GM19193 (cell line): ENCODE measurements around the gene SHISA9.

Source experiments
- POLR2A ChIP-seq: IDR thresholded peaks from 4 replicates; pipeline ENCODE4 v1.6.1; 2011; ENCODE audit not compliant: insufficient read depth, insufficient read length; ENCODE audit errors: extremely low read depth

The SHISA9 gene

DNA sequence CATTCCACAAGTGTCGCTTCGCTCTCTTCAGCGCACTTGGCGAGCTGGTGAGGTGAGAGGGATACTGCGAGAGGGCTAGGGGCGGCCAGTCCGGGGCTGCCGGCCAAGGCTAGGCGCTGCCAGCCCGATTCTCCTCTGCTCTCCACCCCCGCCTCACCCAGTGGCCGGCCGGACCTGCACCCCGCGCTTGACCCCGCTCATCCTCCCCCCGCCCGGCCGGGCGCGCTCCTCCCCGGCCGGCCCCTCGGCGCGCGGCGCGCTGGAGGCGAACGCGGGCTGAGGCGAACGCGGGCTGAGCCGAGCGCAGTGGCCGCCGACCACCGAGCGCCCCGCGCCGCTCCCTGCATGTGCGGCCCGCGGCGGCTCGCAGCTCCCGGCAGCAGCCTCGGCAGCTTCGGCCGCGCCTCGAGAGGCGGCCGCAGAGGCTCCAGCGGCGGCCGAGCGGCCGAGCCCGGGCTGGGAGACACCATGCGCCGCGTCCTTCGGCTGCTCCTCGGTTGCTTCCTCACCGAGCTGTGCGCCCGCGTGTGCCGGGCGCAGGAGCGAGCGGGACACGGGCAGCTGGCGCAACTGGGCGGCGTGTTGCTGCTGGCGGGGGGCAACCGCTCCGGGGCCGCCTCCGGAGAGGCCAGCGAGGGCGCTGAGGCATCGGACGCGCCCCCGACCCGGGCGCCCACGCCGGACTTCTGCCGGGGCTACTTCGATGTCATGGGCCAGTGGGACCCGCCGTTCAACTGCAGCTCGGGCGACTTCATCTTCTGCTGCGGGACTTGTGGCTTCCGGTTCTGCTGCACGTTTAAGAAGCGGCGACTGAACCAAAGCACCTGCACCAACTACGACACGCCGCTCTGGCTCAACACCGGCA, at the start of gene SHISA9:
Gene SHISA9 (plus strand): TSS at position 2 of the 865 bp plus-strand sequence.
- no peak for TF ChIP-seq POLR2A

DNA sequence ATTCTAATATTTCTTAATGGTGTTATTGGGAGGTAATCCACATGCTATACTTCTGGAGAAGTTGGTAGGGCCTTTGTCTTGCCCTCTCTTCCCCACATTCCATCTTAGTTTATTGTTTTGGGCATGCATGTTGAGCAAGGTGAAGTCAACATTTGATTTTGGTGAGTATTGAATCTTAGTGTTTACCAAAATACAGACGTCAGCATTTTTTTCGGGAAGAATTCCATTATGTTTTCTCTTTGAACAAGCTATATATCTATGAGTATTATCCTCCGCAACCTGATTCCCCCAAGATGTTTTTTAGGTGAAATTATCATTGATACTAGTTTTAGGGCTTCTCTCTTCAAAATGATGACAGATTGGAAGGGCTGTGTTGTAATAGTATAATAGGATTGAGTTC, 47.4 kb upstream of the SHISA9 start:
- TF ChIP-seq POLR2A: no peak

GRCh38 chr16:12862327-12862726, 39.1 kb upstream of the SHISA9 start:
- TF ChIP-seq POLR2A: no peak

DNA sequence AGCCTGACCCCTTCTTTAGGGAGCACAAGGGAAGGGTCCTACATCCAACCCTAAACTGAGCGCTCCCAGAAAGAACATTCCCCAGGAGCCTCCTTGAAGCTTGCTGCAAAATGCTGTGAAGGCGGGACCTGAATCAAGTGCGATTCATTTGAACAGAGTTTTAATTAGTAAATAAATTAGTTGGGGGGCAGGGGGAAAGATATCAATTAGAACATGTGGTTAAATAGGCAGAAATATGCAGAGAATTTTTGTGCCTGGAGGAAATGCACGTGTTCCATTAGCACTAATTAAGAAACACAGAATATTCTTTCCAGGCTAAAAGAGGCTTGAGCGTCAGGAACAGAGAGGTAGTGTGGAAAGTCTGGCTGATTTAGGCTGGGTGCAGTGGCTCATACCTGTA, 38.5 kb upstream of the SHISA9 start:
- TF ChIP-seq POLR2A: no peak

DNA sequence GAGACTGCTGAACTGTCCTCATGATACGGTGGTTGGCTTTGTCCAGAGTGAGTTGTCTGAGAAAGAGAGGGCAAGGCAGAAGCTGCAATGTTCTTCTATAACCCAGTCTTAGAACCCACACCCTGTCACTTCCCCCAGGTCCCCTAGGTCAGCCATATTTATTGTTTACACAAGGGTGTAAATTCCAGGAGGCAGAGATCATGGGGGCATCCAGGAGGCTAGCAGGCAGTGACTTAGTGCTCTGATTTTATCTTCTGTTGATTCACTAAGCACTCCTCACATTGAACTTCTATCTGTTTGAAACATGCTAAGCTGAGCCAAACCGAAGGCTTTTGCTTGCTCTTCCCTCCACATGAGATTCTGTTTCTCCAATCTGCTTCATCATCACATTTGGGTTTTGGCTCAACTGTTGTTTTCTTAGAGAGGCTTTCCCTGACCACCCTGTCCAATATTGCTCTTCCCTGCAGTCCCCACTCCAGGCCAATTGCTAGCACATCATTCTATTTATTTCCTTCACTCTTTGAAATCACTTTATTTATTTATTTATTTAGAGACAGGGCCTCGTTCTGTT, 34.3 kb upstream of the SHISA9 start:
- no peak for TF ChIP-seq POLR2A

DNA sequence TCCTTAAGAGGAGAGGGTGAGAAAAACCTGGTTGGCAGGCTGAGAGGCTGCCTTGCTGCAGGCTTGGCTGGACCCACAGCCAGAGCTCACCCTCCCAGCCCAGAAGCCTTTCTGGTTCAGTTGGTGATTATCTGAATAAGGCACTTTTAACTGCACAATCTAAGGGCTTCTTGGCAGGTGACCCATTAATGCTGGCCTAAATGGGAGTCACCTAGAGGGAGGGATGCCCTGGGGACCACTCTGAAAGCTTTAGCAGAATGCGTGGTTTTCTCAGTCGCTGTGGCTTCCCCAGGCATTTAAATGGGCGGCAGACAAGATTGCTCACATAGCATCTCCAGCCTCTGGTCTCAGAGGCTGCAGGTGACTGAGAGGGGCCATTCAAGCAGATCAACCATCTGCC, 33.2 kb upstream of the SHISA9 start:
- no peak for TF ChIP-seq POLR2A

- no peak for TF ChIP-seq POLR2A
Observed at GRCh38 chr16:12868788-12869187, 32.6 kb upstream of the SHISA9 start.

DNA sequence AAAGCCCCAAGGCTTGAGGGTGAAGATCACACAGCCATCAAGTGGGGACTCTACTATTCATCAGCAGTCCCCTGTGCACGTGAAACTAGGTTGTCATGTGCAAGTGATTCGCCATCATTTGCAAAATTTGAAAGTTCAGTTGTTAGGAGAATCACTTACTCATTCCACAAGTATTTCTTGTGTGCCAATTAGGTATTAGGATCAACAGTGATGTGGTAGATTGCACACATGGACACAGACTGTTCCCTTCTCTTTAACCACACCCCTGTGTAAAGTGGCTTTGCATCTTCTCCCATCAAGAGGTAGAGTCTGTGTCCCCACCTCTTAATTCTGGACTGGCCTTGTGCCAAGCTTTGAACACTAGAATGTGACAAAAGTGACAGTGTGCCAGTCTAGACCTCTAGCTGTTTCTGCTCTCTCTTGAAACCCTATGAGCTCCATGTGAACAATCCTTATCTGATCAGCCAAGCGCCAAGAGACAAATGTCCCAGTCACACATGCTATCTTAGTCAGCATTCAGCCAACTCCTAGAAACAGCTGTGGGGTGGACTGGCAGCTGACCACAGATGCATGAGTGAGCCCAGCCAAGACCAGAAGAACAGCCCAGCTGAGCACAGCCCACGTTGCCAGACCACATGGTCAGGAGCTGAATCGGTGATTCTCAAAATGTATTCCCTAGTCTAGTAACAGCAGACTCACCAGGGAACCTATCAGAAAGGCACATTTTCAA, 31.5 kb upstream of the SHISA9 start:
- no peak for TF ChIP-seq POLR2A

DNA sequence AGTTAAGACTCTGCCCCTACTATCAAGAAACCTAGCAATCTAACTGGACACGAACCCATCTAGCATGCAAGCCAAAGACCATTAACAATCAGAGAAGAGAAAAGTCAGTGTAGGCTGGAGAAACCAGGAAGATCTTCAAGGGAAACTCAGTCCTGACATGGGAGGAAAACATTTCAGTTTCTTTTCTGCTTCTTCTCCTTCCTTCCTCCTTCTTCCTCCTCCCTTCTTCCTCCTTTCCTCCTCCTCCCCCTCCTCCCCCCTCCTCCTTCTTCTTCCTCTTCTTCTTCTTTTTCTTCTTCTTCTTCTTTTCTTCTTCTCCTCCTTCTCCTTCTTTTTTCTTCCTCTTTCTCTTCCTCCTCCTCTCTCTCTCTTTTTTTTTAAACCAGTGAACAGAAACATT, 29.6 kb upstream of the SHISA9 start:
- no peak for TF ChIP-seq POLR2A

DNA sequence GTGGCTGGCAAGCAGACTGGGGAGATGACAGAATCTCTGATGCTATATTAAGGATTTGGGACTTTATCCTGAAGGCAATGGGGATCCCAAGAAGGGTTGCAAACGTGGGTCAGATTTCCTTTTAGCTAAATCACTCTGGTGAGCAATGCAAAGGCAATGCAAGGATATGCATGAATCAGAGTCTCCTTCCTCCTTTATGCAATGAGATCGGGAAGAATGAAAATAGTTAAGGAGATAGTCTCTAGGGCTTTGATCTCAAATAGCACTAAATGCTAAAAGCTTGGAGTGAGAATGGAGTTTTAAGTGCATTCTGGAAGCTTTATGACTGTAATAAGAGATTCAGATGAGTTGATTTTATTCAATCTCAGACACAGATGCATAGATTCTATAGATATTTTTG, 27.2 kb upstream of the SHISA9 start:
- no peak for TF ChIP-seq POLR2A

DNA sequence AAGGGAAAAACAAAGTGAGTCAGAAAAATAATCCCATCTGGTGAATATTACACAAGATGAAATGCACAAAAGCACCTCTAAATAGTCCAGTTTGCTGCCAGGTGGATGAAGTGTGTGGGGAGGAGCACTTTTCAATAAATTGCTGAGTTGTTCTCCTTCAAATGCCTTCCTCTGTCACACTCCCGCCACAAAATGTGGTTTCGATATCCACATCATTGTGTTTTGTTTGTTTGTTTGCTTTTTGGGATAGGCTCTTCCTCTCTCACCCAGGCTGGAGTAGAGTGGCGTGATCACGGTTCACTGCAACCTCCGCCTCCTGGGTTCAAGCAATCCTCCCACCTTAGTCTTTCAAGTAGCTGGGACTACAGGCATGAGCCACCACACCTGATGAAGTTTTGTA, 24.6 kb upstream of the SHISA9 start:
- no peak for TF ChIP-seq POLR2A

DNA sequence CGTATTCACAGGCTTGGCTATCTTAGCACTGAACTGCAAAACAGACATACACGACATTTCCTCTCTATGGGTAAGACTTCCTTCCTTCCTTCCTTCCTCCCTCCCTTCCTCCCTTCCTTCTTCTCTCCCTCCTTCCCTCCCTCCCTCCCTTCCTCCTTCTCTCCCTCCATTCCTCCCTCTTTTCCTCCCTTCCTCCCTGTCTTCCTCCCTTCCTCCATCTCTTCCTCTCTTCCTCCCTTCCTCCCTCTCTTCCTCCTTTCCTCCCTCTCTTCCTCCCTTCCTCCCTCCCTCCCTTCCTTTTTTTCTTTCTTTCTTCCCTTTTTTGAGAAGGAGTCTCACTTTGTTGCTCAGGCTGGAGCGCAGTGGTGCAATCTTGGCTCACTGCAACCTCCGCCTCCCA, 22.4 kb upstream of the SHISA9 start:
- TF ChIP-seq POLR2A: no peak

- no peak for TF ChIP-seq POLR2A
Observed at GRCh38 chr16:12879812-12880211, 21.6 kb upstream of the SHISA9 start.

DNA sequence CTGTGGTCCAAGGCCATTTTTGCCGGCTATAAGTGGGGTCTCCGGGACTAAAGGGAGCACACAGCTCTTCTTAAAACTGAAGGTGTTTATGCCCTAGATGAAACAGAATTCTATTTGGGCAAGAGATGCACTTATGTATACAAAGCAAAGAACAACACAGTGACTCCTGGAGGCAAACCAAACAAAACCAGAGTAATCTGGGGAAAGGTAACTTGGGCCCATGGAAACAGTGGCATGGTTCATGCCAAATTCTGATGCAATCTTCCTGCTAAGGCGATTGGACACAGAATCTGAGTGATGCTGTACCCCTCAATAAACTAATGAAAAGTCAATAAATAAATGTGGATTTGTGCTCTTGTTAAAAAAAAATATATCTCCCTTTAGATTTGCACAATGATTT, 20.2 kb upstream of the SHISA9 start:
- TF ChIP-seq POLR2A: no peak

DNA sequence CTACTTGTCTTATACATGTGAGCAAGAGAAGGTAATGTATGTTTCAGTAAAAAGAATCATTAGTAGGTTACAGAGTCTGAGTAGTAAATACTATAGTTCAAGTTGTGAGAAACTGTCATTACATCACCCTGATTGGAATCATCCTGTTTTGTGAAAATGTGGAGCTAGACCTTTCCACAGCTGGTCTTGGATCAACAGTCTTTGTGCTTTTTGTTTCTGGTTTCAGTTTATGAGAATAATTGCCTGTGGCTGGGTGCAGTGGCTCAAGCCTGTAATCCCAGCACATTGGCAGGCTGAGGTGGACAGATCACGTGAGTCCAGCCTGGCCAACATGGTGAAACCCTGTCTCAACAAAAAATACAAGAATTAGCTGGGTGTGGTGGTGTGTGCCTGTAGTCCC, 19.7 kb upstream of the SHISA9 start:
- no peak for TF ChIP-seq POLR2A

DNA sequence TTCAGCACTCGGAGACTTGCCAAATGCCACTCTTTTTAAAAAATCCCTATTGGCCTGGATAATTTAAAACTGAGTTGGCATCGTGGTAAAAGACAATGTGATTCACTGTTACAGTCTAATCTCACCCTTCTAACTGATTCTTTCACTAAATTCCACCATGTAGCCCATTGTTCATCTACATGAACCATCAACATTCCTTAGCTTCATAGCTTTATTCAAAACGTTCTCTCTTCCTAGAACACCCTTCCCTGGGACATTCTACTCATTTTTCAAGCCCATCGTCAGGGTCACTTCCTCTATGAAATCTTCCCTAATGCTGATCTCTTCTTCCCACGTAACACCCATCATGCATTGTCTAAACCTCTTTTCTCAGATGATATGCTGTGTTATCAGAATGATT, 15.7 kb upstream of the SHISA9 start:
- TF ChIP-seq POLR2A: no peak
